HG03575 (cell line): ENCODE data around the gene UBE2J2.

ENCODE experiments used
- ATAC-seq: cut with Tn5 transposase; IDR thresholded peaks from one replicate; pipeline ENCODE4 v1.9.1; 2021; ENCODE audit not compliant: unreplicated experiment, insufficient number of reproducible peaks, low FRiP score; ENCODE audit errors: extremely low read depth

Gene UBE2J2

DNA sequence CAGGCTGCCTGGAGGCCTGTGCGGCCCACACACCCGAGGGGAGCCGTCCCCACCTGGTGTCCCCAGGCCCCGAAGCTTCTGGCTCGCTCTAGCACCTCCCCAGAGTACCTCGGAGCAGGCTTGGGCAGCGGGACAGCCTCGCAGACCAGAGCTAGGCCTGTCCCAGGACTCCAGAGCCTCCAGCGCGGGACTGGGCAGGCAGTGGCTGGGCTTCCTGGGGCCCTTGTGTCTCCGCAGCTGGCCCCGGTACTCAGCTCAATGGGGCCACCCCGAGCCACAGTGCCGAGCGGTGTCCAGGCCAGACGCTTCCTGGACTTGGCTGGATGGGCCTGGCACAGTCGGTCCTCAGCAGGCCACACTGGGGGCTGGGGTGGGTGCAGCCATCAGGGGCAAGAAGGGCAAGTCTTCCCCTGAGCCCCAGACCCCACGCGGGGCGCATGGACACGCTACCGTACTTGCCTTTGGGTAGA, 11.5 kb upstream of the UBE2J2 start:
- ATAC-seq = no peak

DNA sequence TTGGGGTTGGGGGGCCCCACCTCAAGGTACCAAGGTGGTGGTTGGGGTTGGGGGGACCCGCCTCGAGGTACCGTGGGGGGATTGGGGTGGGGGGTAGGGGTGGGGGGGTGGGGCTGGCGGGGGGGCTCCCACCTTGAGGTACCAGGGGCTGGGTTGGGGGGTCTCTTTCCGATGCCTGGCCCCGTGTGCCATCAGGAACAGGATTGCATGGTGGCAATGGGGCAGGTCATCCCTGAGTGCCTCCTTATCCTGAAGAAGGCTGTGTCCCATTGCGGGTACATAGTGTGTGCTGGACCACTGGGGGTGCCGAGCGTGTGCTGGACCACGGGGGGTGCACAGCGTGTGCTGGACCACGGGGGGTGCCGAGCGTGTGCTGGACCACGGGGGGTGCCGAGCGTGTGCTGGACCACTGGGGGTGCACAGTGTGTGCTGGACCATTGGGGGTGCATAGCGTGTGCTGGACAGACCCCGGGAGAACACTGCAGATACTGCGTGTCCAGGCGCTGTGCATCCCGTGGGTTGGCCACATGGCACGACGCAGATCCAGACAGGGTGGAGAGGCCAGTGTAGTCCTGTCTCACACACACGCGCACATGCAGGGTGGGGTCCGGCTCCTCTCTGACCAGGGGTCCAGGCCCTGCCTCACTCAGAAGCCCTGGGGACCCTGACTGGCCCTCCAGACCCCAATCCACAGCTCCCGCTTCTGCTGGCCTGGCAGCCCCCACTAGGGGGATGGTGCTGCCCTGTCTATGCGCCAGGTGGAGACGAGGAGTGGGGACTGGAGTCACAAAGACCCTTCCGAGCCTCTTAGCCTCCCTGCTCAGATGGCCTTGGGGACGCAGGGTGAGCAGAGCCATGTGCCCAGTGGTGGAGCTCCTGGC, 10.8 kb upstream of the UBE2J2 start:
- ATAC-seq = no peak

- ATAC-seq = no peak
Observed at GRCh38 chr1:1283821-1284220, 10.2 kb upstream of the UBE2J2 start.

DNA sequence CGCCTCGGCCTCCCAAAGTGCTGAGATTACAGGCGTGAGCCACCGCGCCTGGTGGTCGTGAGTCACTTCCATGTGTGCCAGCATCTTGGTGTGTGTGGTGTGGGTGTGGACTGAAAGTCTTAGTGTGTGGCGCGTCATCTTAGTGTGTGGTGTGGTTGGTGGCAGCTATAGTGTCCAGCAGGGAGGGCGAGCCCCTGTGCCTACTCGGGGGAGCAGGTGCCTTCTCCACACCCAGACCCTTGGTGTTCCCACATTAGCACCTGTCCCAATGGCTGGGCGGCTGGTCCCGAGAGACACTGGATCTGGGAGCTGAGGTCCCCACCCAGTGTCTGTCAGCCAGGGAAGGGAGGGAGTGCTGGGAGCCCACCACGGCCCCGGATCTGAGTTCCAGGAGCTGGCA, 9.3 kb upstream of the UBE2J2 start:
- ATAC-seq = no peak

DNA sequence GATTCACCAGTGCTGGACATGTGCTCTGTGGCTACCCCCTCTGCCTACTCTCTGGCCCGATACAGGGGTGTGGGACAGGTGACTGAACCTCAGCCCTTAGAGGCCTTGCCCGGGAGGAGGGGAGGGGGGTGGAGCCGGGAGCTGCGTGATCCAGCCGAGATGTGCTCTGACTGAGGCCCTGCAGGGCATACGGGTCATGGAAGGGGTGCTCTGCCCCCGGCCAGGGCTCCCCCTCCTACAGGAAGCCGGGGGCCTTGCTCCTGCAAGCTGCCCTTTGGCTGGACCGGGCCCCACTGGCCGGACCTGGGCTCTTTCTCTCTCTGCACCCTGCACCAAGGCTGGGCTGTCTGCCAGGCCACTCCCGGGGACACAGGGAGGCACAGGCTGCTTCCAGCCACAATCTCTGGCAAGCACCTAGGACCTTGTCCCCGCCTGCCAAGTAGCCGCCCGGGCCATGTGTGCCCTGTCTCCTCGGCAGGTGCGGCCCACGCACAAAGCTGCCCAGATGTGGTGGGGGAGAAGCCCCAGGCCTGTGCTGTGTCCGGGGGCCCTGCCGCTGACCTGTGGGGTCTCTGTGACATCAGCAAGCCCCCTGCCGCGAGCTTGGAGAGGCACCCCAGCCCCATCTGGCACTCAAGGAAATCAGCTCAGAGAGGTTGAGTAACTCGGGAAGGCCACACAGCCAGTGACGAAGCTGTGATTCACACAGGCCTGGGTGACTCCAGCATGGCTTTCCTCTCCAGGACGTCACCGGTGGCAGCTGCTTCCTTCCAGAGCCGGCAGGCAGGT, 8.1 kb upstream of the UBE2J2 start:
- ATAC-seq = no peak

DNA sequence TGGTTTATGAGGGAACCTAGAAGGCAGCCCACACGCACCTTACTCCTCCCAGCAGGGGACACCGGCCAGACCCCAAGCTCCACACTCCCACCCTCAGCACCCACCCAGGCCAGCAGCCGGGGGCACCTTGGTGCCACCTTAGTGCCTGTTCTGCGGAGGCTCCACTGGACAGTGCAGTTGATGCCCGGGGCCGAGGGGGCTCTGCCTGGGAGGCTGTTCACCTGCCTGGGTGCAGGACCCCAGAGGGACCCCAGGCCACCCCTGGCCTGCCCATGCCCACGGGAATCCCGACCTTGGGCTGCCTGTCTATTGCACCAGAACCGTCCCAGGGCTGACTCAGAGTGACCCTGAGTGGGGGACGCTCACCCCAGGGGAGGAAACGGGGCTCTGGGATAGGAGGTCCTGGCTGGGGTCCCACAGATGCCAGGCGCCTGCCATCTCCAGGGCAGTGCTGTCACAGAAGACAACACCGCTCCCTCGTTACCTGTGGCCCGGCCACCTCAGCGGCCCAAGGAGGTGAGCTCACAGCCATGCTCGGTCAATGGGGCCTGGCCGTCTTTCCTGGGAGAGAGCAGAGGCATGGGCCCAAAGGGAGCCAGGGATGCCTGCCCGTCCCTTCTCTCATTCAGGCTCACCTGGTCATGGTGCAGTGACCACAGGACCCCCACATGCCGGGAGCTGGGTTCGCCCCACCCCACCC, 7.3 kb upstream of the UBE2J2 start:
- ATAC-seq = no peak

DNA sequence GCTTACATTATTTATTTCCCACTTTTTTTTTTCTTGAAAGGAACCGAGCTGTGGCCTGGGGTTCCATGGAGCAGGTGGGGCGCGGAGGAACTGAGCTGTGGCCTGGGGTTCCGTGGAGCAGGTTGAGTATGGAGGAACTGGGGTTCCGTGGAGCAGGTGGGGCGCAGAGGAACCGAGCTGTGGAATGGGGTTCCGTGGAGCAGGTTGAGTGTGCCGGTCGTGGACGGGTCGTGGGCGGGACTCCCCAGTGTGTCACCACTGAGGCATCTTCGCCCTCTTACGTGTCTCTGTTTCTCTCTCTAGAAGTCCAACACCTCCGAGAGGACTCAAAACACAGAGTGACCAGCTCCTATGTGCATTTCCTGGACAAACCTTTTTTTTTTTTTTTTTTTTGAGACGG, 5.4 kb upstream of the UBE2J2 start:
- ATAC-seq = no peak

DNA sequence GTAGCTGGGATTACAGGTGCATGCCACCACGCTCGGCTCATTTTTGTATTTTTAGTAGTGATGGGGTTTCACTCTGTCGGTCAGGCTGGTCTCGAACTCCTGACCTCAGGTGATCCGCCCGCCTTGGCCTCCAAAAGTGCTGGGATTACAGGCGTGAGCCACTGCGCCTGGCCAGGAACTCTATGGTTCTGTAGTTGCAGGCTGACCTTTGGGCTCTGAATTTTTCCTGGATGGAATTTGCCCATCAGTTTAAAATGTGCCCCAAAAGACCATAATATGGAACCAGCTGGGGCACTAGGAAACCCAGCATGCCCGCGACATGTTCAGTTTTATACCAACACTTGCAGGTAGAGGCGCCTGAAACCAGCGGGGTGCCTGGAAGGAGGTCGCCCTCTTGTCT, 5.0 kb upstream of the UBE2J2 start:
- no peak for ATAC-seq

GRCh38 chr1:1275836-1276235, 2.2 kb upstream of the UBE2J2 start:
- no peak for ATAC-seq

GRCh38 chr1:1274931-1275431, 1.3 kb upstream of the UBE2J2 start:
- no peak for ATAC-seq

DNA sequence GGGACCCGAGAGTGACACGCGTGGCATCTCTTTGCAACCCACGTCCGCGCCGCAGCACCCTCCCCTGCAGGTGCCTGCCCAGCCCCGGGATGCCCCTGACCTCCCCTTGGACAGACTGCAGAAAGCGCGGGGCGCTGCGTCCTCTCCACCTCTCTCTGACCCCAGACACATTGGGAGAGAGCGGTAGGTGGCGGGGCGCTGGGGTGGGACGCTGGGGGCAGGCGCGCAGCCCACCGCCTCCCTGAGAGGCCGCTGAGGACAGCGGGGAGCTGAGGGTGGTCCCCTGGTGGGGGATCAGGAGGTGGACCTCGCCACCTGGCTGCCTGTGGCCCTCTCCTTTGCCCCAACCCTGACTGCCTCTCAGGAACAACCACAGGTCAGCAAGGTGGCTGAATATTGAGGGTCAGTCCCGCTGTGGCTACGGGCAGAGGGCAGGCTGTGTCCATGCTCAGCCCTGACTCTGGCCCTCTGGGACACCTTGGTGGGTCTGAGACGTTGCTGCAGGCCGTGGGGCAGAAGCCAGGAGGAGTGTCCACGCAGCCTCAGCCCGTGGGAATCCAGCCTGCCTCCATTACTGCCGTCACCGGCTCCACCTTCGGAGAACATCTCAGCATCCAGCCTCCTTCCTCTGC, 761 bp upstream of the UBE2J2 start:
- no peak for ATAC-seq

- no peak for ATAC-seq
Observed at GRCh38 chr1:1273209-1273511, 494 bp downstream of the UBE2J2 start.

GRCh38 chr1:1272341-1273208, 1.1 kb downstream of the UBE2J2 start:
- ATAC-seq = no peak

DNA sequence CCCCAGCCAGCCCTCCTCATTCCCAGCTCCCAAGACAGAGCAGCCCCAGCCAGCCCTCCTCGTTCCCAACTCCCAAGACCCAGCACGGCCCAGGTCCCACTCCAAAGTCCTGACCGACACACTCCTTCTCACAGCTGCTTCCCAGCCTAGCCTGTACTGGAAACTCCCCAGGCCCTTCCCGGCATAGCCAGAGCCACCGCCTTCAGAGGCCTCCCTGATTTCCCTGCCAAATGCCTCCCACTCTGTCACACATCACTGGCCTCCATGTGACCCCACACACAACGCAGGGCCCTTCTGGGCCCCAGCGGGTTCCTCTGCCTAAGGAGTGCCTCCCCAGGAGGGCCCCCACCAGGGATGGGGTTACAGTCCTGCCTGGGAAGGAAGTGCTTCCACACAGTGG, 2.8 kb downstream of the UBE2J2 start:
- ATAC-seq = no peak

DNA sequence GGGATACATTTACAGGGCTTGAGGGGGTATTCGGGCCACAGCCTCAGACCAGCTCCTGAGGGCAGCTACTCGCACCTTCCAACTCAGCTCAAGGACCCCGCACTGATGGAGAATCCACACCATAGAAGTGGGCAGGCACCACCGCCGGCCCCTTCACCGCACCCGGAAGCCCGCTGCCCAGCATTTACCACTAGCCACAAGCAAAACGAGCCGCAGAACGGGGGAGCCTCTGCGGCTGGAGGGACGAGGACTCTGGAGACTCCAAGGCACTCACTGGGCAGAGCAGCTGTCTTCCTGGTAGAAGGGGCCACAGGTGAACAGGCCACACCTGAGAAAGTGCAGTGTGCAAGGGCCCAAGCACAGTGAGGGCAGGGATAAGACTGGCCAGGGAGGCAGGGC, 5.4 kb downstream of the UBE2J2 start:
- no peak for ATAC-seq

GRCh38 chr1:1267488-1268283, 6.0 kb downstream of the UBE2J2 start:
- no peak for ATAC-seq

DNA sequence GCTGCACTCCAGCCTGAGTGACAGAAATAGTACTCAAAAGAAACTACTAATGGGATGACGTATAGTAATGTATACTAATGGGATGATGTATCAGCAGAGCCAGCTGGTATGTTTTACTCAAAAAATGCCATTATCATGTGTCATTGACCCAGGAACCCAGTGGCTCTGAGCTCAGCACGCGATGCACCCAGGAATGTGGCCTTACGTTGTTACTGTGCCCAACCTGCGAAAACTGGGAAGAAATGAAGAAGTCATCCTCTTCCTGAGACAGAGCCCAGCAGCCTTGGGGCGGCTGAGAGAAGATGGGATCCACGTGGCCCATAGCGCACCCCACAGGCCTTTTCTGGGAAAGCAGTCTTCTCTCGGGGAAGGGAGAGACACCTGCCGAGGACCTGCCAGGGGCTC, 8.8 kb downstream of the UBE2J2 start:
- no peak for ATAC-seq

- ATAC-seq = no peak
Observed at GRCh38 chr1:1264026-1264425, 9.6 kb downstream of the UBE2J2 start.
